HT1080 (cell line): ENCODE data around the gene TBC1D10B. TPM values are rescaled to one million over a fixed set of nuclear protein-coding genes. Genes with fewer than 3 reads are reported as not detected.
"Not testable (repeated sequence)": the region's sequence is repeated elsewhere in the genome, so short reads cannot be mapped to it uniquely, and the experiment has no call there.

Source experiments
- DNase-seq: peaks from one replicate; pipeline ENCODE4 v3.0.0-alpha.2; 2015; ENCODE audit warnings: low read depth
- small RNA-seq: library from RNA; depleted of rRNA; stranded (forward); fragments of <200 nt; gene quantifications from one replicate; pipeline ENCODE3, GENCODE V24; 2014
- total RNA-seq: library from RNA; depleted of rRNA; stranded (reverse); fragments of >200 nt; shearing (Covaris generic); gene quantifications from 2 replicates; pipeline ENCODE4 v1.2.3, GENCODE V29; 2014; rRNA removed

Gene TBC1D10B
- total RNA-seq, 1 experiment from 2014 or later = 37.2 TPM

- not testable (repeated sequence) for DNase-seq
Observed at GRCh38 chr16:30337964-30338357, 32.3 kb downstream of the TBC1D10B start.

- DNase-seq = no peak
Observed at GRCh38 chr16:30335598-30336474, 34.5 kb downstream of the TBC1D10B start.

DNA sequence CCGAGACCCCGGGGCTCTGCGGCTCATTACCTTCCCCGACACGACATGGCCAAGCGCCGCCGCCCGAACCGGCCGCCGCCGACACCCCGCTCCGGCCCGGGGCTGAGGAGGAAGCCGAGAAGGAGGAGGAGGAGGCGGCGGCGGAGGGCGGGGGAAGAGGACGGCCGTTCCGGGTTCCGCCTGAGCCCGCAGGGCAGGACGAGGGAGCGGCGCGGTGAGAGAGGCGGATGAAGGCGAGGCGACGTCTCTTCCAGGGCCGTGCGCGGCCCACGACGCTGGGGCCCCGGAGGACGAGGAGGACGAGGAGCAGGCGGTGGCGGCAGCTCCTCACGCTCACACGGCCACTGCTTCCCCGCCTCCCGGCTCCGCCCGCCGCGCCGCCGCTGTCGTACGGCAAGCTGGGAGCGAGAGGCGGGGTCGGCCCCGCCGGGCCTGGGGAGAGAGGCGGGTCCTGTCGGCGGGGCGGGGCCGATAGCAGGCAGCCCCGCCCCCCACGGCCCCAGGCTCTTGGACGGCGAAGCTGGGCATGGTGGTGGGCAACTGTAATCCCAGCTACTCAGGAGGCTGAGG lies 35.2 kb downstream of the TBC1D10B start:
- DNase-seq = peak; percentile 86

DNA sequence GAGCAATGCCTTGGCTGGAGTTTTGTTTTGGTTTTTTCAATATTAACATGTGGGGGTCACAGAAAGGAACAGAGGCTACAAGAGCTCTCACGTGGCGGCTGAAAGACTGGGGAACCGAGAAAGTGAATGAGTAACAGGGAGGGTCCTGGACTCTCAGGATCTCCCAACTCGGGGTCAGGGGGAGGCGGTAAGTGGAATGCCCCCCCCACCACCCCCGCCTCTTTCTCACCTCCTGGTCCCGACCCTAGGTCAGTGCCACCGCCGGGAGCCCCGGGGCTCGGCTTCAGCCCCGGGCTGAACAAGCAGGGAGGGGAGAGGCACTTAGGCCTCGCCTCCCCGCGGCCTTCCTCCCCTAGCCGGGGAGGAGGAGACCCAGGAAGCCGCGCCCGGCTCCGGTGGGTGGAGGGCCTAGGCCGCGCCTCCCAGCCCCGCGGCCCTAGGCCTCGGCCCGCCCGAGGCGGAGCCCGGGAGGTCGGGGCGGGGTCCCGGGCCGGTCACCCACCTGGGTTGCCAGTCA lies 35.8 kb downstream of the TBC1D10B start:
- DNase-seq = peak; percentile 80

DNA sequence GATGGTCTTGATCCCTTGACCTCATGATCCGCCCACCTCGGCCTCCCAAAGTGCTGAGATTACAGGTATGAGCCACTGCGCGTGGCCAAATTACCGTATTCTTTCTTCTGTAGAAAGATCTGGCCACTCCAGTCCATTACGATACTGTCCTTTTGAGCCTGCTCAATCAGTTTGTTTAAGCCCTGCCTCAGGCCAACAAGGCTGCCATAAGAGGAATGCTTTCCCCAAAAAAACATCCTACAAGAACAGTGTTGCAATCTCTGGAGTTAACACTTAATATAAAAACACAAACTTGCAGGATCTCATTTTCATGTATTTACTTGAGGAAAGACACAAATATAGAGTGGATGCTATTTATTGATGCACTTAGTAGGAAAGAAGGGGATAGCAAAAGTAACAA lies 46.1 kb downstream of the TBC1D10B start:
- not testable (repeated sequence) for DNase-seq

- DNase-seq = not testable (repeated sequence)
Observed at GRCh38 chr16:30318647-30319046, 51.6 kb downstream of the TBC1D10B start.

DNA sequence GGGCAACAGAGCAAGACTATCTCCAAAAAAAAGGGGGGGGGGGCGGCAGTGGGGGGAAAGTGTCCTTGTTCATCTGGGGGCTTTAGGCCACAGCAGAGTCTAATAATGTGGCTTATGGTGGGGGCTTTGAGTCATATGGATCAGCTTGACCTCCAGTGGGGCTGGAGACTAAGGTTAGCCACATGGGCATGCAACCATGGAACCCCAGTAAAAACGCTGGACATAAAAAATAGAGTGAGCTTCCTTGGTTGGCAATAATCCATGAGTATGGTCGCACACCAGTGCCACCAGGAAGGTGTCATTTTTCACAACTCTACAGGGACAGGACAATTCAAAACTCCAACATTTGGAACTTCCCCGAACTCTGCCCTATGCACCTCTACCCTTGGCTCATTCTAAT lies 59.4 kb downstream of the TBC1D10B start:
- not testable (repeated sequence) for DNase-seq

GRCh38 chr16:30309255-30309654 lies 61.0 kb downstream of the TBC1D10B start:
- DNase-seq = not testable (repeated sequence)

Small RNA genes lying within 50 kb of the gene (small RNA-seq; reads per million reads assigned to genes)
- gene RF00406 = 0.41 reads per million, percentile 46 among the genes with 10 or more reads in this experiment

Other genes with a start within 250 kb of the TBC1D10B start
- gene MAPK3, start 247.3 kb downstream of the TBC1D10B start, total RNA-seq = 18.4 and 22.9 TPM in 2 replicates
- gene CORO1A, start 186.9 kb downstream of the TBC1D10B start, total RNA-seq = 7.1 and 9.1 TPM in 2 replicates
- gene BOLA2B, start 176.8 kb downstream of the TBC1D10B start, total RNA-seq = 67.0 and 120 TPM in 2 replicates
- 93.6 and 98.4 TPM in 2 replicates for gene SLX1A, start 176.6 kb downstream of the TBC1D10B start, total RNA-seq
- gene SULT1A3, start 171.2 kb downstream of the TBC1D10B start, total RNA-seq = 3.8 and 15.1 TPM in 2 replicates
- 0.79 and 1.4 TPM in 2 replicates for gene NPIPB13, start 122.0 kb downstream of the TBC1D10B start, total RNA-seq
- gene CD2BP2, start 15.2 kb downstream of the TBC1D10B start, total RNA-seq = 70.0 and 77.7 TPM in 2 replicates
- gene MYL11, start 4.3 kb upstream of the TBC1D10B start, total RNA-seq = not detected in 2 replicates
- 0.26 and 0.43 TPM in 2 replicates for gene SEPTIN1, start 12.1 kb upstream of the TBC1D10B start, total RNA-seq
- gene ZNF48, start 24.9 kb upstream of the TBC1D10B start, total RNA-seq = 12.2 and 13.6 TPM in 2 replicates
- 14.0 and 16.1 TPM in 2 replicates for gene ZNF771, start 37.1 kb upstream of the TBC1D10B start, total RNA-seq
- gene DCTPP1, start 59.5 kb upstream of the TBC1D10B start, total RNA-seq = 47.1 and 71.1 TPM in 2 replicates
- 6.8 and 8.2 TPM in 2 replicates for gene SEPHS2, start 75.4 kb upstream of the TBC1D10B start, total RNA-seq
- not detected in 2 replicates for gene ITGAL, start 102.2 kb upstream of the TBC1D10B start, total RNA-seq
- gene ZNF768, start 156.1 kb upstream of the TBC1D10B start, total RNA-seq = 67.2 and 76.7 TPM in 2 replicates
- gene ZNF747, start 164.4 kb upstream of the TBC1D10B start, total RNA-seq = 7.3 and 9.5 TPM in 2 replicates
- gene ZNF764, start 187.9 kb upstream of the TBC1D10B start, total RNA-seq = 4.4 and 4.9 TPM in 2 replicates
- gene ZNF688, start 201.2 kb upstream of the TBC1D10B start, total RNA-seq = 6.5 and 7.2 TPM in 2 replicates
- 5.4 and 7.7 TPM in 2 replicates for gene ZNF785, start 215.2 kb upstream of the TBC1D10B start, total RNA-seq
- 9.5 and 10.6 TPM in 2 replicates for gene ZNF689, start 239.9 kb upstream of the TBC1D10B start, total RNA-seq